HG03039 (cell line): ENCODE results near the gene ZP3.
A peak's percentile ranks its signal among the peaks of the same experiment; 100 is the strongest.
"Not testable (repeated sequence)": the region's sequence is repeated elsewhere in the genome, so short reads cannot be mapped to it uniquely, and the experiment has no call there.

Source experiments
- ATAC-seq: cut with Tn5 transposase; IDR thresholded peaks from one replicate; pipeline ENCODE4 v1.9.1; 2021; ENCODE audit warnings: mild to moderate bottlenecking, moderate library complexity; ENCODE audit not compliant: unreplicated experiment

Gene ZP3

GRCh38 chr7:76439120-76439888, 14.6 kb downstream of the ZP3 start:
- not testable (repeated sequence) for ATAC-seq

DNA sequence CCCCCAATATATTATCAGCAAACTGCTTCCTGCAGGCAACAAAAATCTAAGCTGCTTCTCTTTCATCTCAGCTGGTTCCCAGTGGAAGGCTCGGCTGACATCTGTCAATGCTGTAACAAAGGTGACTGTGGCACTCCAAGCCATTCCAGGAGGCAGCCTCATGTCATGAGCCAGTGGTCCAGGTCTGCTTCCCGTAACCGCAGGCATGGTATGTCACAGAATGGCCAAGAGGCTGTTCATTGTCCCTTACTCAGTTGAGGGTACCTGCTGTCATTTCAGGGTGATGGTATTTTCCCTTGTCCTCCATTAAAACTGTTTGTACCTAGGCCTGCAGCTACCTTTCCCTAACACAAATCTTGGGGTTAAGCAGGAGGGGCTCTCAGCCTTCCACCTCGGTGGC, 15.7 kb downstream of the ZP3 start:
- ATAC-seq = not testable (repeated sequence)

- not testable (repeated sequence) for ATAC-seq
These were observed 17.0 kb downstream of the ZP3 start for GRCh38 chr7:76441792-76442191.

DNA sequence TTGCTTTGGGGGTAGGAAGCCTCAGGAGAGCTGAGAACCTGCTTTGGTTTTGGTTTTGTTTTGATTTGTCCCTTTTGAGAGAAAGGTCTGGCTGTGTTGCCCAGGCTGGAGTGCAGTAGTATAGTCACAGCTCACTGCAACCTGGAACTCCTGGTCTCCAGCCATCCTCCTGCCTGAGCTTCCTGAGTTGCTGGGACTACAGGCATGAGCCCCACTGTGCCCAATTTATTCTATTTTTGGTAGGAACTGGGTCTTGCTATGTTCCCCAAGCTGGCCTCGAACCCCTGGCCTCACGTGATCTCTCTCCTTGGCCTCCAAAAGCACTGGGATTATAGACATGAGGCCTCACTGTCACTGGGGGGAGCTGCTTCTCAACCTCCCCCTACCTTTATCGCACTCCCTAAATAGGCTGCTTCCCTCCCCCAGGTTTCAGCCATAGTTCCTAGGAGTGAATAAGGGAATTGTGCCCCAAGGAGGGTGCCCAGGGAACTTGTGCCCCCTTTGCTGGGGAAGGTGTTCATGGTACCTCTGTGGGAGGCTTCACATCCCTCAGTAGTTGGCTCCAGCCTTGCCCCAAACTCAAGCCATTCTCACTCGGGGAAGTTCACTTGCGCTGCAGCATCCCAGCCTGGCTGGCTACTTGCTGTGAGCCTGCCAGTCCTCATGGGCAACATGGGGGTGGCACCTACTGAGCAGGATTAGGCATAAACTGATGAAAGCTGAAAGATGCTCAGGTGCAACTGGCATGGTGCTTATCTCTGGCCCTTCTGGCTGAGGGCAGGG, 18.1 kb downstream of the ZP3 start:
- not testable (repeated sequence) for ATAC-seq

DNA sequence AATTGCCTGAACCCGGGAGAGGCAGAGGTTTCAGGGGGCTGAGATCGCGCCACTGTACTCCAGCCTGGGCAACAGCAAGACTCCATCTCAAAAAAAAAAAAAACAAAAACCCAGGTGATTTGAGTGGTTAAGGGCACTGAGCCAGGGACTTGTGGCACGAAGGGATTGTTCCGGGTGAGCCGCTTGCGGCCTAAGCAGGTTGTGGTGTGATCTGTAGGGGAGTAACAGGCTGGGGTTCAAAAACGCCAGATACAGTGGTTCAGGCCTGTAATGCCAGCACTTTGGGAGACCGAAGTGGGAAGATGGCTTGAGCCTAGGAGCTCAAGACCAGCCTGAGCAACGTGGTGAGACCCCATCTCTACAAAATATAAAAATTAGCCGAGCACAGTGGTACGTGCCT, 19.1 kb downstream of the ZP3 start:
- not testable (repeated sequence) for ATAC-seq

DNA sequence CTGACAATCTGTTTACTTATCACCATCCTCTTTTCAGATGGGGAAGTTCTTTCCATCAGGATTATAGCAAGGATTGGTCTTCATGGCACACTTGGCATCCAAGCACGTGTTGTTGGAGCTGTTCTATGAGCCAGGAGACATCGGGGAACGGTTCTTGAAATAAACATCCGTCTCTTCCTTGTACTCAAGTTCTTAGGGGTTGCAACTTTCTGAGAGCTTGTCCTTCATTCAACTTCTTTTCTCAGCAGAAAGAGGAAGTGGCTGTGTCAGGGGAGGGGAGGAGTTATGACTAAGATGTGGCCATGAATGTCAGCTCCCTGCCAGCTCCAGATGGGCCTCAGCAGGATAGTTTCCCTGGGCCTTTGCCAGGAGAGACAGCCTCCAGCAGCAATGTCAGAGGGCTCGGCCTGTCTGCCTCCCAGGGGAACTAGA, 20.8 kb downstream of the ZP3 start:
- peak; percentile 86 for ATAC-seq

DNA sequence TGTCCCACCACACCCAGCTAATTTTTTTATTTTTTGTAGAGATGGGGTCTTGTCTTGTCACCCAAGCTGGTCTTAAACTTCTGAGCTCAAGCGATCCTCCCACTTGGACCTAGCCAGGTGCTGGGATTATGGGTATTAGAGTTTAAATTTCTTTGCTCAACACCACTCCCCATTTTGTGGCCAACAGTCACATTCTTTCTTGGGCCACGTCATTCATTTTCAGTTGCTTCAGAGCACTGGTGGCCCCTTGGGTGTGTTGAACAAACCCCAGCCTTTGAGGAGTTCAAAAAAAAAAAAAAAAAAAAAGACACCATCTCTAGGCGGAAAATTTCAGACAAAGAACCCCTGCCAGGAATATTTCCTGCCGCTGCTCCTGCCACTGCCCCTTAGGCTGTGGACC, 32.3 kb downstream of the ZP3 start:
- not testable (repeated sequence) for ATAC-seq

DNA sequence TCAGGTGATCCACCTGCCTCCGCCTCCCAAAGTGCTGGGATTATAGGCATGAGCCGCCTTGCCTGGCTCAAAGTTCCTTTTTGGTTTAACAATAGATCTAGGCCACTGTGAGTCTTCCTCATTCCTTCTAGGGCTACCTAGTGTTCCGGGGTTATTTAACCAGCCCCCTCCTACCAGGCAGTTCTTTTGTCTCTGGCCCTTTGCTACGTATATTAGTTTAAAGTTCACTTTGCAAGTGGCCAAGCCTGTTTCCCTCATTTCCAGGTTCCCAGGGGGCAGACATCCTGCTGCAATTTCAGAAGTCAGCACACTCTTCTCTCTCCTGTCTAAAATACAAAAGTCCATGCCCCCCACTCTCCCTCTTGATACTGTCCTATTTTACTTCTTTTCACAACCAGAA, 33.8 kb downstream of the ZP3 start:
- ATAC-seq = not testable (repeated sequence)

DNA sequence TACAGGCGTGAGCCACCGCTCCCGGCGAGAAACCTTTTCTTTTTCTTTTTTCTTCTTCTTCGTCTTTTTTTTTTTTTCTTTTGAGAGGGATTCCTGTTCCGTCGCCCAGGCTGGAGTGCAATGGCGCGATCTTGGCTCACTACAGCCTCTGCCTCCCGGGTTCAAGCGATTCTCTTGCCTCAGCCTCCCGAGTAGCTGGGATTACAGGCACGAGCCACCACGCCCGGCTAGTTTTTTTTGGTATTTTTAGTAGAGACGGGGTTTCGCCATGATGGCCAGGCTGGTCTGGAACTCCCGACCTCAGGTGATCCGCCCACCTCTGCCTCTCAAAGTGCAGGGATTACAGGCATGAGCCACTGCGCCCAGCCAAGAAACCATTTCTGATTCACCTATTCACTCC, 36.0 kb downstream of the ZP3 start:
- ATAC-seq = not testable (repeated sequence)

DNA sequence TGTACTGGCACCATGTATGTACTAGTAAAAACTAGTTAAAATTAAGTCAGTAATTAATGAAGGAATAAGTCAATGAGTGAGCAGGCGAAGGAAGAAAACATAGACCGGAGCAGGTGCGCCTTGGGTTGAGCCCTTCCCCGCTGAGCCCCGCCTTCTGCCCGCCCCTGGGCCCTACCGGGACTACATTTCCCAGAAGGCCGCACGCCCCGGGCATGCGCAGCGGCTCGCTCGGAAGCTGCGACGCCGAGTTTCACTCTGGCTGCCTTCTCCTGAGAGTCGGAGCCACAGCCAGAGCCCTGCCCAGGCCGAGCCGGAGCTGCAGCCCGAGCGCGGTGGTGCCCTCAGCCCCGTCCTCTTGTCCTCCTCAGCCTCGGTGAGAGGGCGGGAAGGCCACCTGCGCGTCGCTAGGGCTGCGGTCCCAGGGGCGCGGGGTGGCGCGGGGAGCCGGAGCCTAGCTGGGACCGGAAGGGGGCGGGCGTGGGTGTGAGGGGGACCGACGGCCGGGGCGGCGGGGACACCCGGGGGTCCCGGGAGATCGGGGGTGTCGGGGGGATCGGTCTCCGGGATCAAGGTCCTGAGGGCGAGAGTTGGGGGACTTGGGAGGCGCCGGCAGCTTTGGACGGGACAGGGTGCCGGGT, 36.8 kb downstream of the ZP3 start, which contains the start of gene DTX2:
Gene DTX2, plus strand, starts transcription at position 246 of the 638 bp plus-strand sequence. CDS start 18,801 bp downstream, outside the sequence.
- ATAC-seq = peak; percentile 96

DNA sequence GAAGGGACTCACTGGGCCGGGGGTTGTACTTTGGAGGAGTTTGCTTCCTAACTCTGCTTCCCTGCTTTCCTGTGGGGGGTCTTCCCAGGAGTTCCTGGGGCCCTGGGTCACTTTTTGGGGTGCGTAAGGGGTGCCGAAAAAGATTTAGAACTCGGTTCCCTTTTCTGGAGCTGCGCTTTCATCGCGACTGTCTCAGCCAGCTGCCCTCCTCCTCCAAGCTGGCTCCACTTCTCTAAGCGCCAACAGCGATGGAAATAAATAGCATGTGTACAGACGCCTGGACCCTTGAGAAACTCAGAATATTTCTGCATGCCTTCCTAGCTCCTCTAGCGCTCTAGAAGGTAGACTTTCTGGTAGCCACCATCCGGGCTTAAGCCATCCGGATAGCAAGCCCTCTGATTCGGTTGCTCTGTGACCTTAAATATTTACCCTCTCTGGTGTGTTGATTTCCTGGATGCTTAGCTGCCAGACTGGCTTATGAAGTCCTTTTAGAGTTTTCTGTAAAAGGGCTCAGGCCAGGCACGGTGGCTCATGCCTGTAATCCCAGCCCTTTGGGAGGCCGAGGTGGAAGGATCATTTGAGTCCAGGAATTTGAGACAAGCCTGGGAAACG, 37.6 kb downstream of the ZP3 start:
- ATAC-seq = not testable (repeated sequence)

DNA sequence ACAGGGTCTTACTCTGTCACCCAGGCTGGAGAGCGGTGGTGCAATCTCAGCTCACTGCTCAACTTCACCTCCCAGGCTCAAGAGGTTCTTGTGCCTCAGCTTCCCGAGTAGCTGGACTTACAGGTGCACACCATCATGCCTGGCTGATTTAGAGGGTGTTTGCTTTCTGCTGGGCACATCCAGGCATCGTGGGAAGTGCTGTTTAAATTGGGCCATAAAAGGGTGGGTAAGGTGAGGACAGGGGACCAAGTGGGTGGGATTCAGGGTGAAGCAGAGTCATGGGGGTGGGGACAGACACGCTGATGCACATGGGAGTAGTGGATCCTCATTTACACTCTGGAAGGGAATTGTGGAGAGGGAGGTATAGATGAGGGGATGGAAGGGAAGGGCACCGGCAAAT, 40.2 kb downstream of the ZP3 start:
- ATAC-seq = not testable (repeated sequence)

DNA sequence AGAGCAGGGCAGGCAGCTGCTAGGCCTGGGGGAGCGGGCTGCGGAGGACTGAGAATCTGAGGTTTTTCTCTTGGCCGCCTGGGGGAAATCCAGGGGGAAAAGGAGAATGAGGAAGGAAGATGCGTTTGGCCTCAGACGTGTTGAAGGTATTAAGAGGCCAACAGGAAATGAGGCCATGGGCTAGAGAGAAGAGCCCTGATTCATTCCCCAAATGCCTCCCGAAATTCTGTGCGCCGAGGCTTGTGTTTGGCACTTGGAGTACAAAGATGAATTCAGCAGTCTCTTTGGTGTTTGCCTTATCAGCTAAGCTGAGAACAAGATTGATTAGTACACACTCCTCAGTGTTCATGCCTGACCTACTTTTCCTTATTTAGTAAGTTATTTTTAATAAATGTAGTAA, 41.2 kb downstream of the ZP3 start:
- not testable (repeated sequence) for ATAC-seq

- ATAC-seq = not testable (repeated sequence)
These were observed 43.1 kb downstream of the ZP3 start for GRCh38 chr7:76467743-76468404.

- not testable (repeated sequence) for ATAC-seq
These were observed 46.9 kb downstream of the ZP3 start for GRCh38 chr7:76471556-76472221.

DNA sequence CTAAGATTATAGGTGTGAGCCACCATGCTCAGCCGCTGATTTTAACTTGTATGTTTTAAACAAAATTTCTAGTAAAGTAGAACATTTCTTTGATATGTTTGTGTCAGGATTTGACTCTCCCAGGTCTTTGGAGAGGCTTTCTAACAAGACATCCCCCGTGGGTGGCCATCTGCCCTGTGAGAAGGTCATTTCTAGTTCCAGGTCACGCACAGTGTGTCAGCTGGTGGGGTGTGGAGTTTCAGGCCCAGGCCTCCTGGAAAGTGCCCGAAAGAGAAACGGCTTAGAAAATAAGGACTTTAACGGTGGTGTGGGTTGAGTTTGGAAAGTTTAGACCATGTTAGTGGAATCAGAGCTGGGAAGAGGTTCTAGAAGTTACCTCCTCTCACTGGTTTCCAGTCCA, 48.3 kb downstream of the ZP3 start:
- not testable (repeated sequence) for ATAC-seq

DNA sequence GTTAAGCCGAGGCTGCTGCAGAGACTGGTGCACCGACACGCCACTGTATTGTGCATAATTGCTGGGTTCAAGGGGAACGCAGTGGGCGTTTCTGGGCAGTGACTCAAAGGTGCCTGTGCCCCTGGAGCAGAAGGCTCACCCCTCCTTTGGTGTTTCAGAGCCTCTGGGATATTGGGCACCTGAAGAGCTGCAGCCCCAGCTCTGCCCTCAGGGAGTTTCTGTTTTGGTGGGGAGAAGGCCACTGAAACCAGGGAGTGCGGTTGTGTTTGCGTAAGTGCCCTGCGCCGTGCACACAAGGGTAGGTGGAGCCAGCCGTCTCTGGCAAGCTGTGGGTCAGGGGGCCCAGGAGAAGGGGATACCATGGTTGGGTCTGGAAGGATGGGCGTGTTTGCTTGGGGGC, 51.5 kb downstream of the ZP3 start:
- ATAC-seq = not testable (repeated sequence)

- not testable (repeated sequence) for ATAC-seq
These were observed 52.2 kb downstream of the ZP3 start for GRCh38 chr7:76476742-76477474.

- ATAC-seq = not testable (repeated sequence)
These were observed 54.9 kb downstream of the ZP3 start for GRCh38 chr7:76479628-76480027.
